Chondrocyte (in vitro differentiated cells): ENCODE data around the gene SHMT2. TPM values are rescaled to one million over a fixed set of nuclear protein-coding genes. Genes with fewer than 3 reads are reported as not detected.

Source experiments
- DNase-seq: peaks from one replicate; pipeline ENCODE4 v3.0.0; 2021; ENCODE audit warnings: mixed read lengths, low spot score
- H3K27ac Mint-ChIP-seq: one replicate; pipeline ENCODE4 v1.8.0; 2021; ENCODE audit warnings: mild to moderate bottlenecking, moderate library complexity, mixed read lengths; ENCODE audit not compliant: unreplicated experiment
- H3K27me3 Mint-ChIP-seq: 2 replicates; pipeline ENCODE4 v1.8.0; 2021; ENCODE audit warnings: low read depth, mixed read lengths
- H3K36me3 Mint-ChIP-seq: 2 replicates; pipeline ENCODE4 v1.8.0; 2021; ENCODE audit warnings: low read depth, mixed read lengths
- H3K4me1 Mint-ChIP-seq: 2 replicates; pipeline ENCODE4 v1.8.0; 2021; ENCODE audit warnings: low read depth, mild to moderate bottlenecking, mixed read lengths
- H3K4me3 Mint-ChIP-seq: one replicate; pipeline ENCODE4 v1.8.0; 2021; ENCODE audit warnings: mild to moderate bottlenecking, moderate library complexity, mixed read lengths; ENCODE audit not compliant: unreplicated experiment
- H3K9me3 Mint-ChIP-seq: 2 replicates; pipeline ENCODE4 v1.8.0; 2021; ENCODE audit warnings: low read depth, mixed read lengths
- total RNA-seq: library from RNA; stranded (reverse); gene quantifications from 3 replicates; pipeline ENCODE4 v1.2.1, GENCODE V29; 2021
- TF ChIP-seq, protein P1 (sequence below): fragments of 200-600 bp; sonication (generic); IDR thresholded peaks from 2 replicates; pipeline ENCODE4 v1.5.0; 2021; ENCODE audit warnings: antibody characterized with exemption, mild to moderate bottlenecking, moderate library complexity

SHMT2 gene
- total RNA-seq, 1 donor from 2014 or later: 291 TPM

DNA sequence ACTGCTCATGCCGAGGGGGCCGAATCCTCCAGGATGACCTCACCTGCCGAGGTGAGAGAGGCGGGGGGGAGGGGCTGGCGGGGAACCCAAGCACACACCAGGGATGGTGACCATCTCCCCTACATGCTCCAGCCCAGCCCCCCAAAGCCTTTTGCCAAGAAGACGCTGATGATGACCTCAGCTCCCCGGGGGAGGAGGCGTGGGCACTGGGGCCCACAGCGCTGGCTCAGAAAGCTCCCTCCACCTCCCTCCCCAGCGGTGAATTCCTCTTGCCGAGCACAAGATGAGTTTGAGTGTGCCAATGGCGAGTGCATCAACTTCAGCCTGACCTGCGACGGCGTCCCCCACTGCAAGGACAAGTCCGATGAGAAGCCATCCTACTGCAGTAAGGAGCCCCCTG is 36.6 kb upstream of the SHMT2 start:
- Mint-ChIP-seq H3K27me3 (no peaks in the 10 kb centered on the region), H3K9me3 (no peaks in the 10 kb centered on the region), H3K27ac (no peak overlapping the region), H3K4me3 (no peak overlapping the region), H3K4me1 (no peaks in the 10 kb centered on the region), H3K36me3 (peaks cover 57% of the 10 kb centered on the region)
- TF ChIP-seq, protein P1, sequence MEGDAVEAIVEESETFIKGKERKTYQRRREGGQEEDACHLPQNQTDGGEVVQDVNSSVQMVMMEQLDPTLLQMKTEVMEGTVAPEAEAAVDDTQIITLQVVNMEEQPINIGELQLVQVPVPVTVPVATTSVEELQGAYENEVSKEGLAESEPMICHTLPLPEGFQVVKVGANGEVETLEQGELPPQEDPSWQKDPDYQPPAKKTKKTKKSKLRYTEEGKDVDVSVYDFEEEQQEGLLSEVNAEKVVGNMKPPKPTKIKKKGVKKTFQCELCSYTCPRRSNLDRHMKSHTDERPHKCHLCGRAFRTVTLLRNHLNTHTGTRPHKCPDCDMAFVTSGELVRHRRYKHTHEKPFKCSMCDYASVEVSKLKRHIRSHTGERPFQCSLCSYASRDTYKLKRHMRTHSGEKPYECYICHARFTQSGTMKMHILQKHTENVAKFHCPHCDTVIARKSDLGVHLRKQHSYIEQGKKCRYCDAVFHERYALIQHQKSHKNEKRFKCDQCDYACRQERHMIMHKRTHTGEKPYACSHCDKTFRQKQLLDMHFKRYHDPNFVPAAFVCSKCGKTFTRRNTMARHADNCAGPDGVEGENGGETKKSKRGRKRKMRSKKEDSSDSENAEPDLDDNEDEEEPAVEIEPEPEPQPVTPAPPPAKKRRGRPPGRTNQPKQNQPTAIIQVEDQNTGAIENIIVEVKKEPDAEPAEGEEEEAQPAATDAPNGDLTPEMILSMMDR: no peak
- no peak for DNase-seq

GRCh38 chr12:57193706-57194245 is 35.7 kb upstream of the SHMT2 start:
- H3K4me1 Mint-ChIP-seq: no peaks in the 10 kb centered on the region
- DNase-seq: no peak
- no peak overlapping the region for H3K4me3 Mint-ChIP-seq
- TF ChIP-seq, protein P1: no peak
- no peaks in the 10 kb centered on the region for H3K27me3 Mint-ChIP-seq
- peaks cover 58% of the 10 kb centered on the region for H3K36me3 Mint-ChIP-seq
- H3K27ac Mint-ChIP-seq: no peak overlapping the region
- no peaks in the 10 kb centered on the region for H3K9me3 Mint-ChIP-seq

DNA sequence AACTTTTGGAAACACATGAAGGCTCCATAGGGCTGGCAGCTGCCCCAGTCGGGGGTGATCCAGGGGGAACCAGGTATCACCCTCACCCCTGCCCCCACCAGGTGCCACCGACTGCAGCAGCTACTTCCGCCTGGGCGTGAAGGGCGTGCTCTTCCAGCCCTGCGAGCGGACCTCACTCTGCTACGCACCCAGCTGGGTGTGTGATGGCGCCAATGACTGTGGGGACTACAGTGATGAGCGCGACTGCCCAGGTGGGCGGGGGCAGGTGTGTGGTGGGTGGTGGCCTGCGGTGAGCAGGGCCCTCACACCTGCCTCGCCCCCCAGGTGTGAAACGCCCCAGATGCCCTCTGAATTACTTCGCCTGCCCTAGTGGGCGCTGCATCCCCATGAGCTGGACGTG is 35.3 kb upstream of the SHMT2 start:
- H3K27me3 Mint-ChIP-seq: no peaks in the 10 kb centered on the region
- H3K9me3 Mint-ChIP-seq: no peaks in the 10 kb centered on the region
- TF ChIP-seq, protein P1: no peak
- H3K4me1 Mint-ChIP-seq: no peaks in the 10 kb centered on the region
- DNase-seq: no peak
- H3K4me3 Mint-ChIP-seq: no peak overlapping the region
- peaks cover 58% of the 10 kb centered on the region for H3K36me3 Mint-ChIP-seq
- H3K27ac Mint-ChIP-seq: no peak overlapping the region

- no peaks in the 10 kb centered on the region for H3K4me1 Mint-ChIP-seq
- H3K27me3 Mint-ChIP-seq: no peaks in the 10 kb centered on the region
- no peaks in the 10 kb centered on the region for H3K9me3 Mint-ChIP-seq
- H3K36me3 Mint-ChIP-seq: peaks cover 60% of the 10 kb centered on the region
- DNase-seq: no peak
- no peak overlapping the region for H3K27ac Mint-ChIP-seq
- no peak overlapping the region for H3K4me3 Mint-ChIP-seq
- TF ChIP-seq, protein P1: no peak
Measured at GRCh38 chr12:57195186-57195585, 34.3 kb upstream of the SHMT2 start.

GRCh38 chr12:57195611-57196371 is 33.7 kb upstream of the SHMT2 start:
- Mint-ChIP-seq H3K4me1 (no peaks in the 10 kb centered on the region), H3K27ac (no peak overlapping the region), H3K9me3 (no peaks in the 10 kb centered on the region), H3K27me3 (no peaks in the 10 kb centered on the region), H3K36me3 (peaks cover 61% of the 10 kb centered on the region), H3K4me3 (no peak overlapping the region)
- DNase-seq: no peak
- TF ChIP-seq, protein P1: no peak
